Astrocyte of the cerebellum (primary cell): ENCODE results near the gene SRRM2.
A peak's percentile ranks its signal among the peaks of the same experiment; 100 is the strongest.

Source experiments
- DNase-seq: peaks from one replicate; pipeline ENCODE4 v3.0.0-alpha.2; 2011; ENCODE audit warnings: low read depth
- H3K4me3 ChIP-seq: 2 replicates; pipeline ENCODE4 v1.5.1; 2011; ENCODE audit warnings: mild to moderate bottlenecking, low read depth, low read length, moderate library complexity
- CTCF ChIP-seq: IDR thresholded peaks from 2 replicates; pipeline ENCODE4 v1.5.1; 2012; ENCODE audit warnings: low read length, low read depth, moderate library complexity, mild to moderate bottlenecking; ENCODE audit errors: missing control alignments
- in situ Hi-C: cut with HindIII; loops from 2 replicates; pipeline ENCODE4 v1.10.0; 2017; ENCODE audit warnings: low sequenced_read_pairs

SRRM2 gene

GRCh38 chr16:2776500-2777139, 24.2 kb downstream of the SRRM2 start:
- DNase-seq, result no peak
- no peak for TF ChIP-seq CTCF
- H3K4me3 ChIP-seq, result peak overlapping the region; percentile 86
- in situ Hi-C loops, result loop anchor here (10.0 kb wide), 1 partner anchor 138 kb away; the partner anchor contains the start of gene FLYWCH1

- TF ChIP-seq CTCF, result no peak
- peak; percentile 37 for DNase-seq
- peak within 1 kb of the TSS; percentile 88 for H3K4me3 ChIP-seq
- in situ Hi-C loops, result loop anchor here (10.0 kb wide), 1 partner anchor 137 kb away; the partner anchor contains the start of gene FLYWCH1
These were observed 24.9 kb downstream of the SRRM2 start, which contains the start of gene ELOB for GRCh38 chr16:2777231-2777902. Gene ELOB (minus strand): TSS chr16:2777280. CDS start chr16:2777239, 41 bp downstream.

GRCh38 chr16:2777903-2778629, 25.6 kb downstream of the SRRM2 start:
- in situ Hi-C loops, result loop anchor here (10.0 kb wide), 1 partner anchor 137 kb away; the partner anchor contains the start of gene FLYWCH1

GRCh38 chr16:2778630-2778958, 26.2 kb downstream of the SRRM2 start:
- in situ Hi-C loops, result loop anchor here (10.0 kb wide), 1 partner anchor 136 kb away; the partner anchor contains the start of gene FLYWCH1
- H3K4me3 ChIP-seq, result peak overlapping the region; percentile 88
- TF ChIP-seq CTCF, result no peak
- no peak for DNase-seq

More at GRCh38 chr16:2777903-2778629, 25.6 kb downstream of the SRRM2 start:
- peak overlapping the region; percentile 88 for H3K4me3 ChIP-seq
- DNase-seq, result no peak
- no peak for TF ChIP-seq CTCF

GRCh38 chr16:2779151-2779920, 26.9 kb downstream of the SRRM2 start:
- in situ Hi-C loops, result loop anchor here (10.0 kb wide), 1 partner anchor 135 kb away; the partner anchor contains the start of gene FLYWCH1
- no peak for DNase-seq
- no peak for TF ChIP-seq CTCF
- no peak overlapping the region for H3K4me3 ChIP-seq
